NB4 (cell line): Measurements from ENCODE around the gene TMEM50B.

Experiments used
- DNase-seq: peaks from one replicate; pipeline ENCODE4 v3.0.0; 2010; ENCODE audit warnings: low read depth
- H3K4me3 ChIP-seq: one replicate; pipeline ENCODE4 v1.5.1; 2011; ENCODE audit warnings: mild to moderate bottlenecking, low read depth, low read length, moderate library complexity
- MYC ChIP-seq: IDR thresholded peaks from 2 replicates; pipeline ENCODE4 v1.6.1; 2011; ENCODE audit warnings: low read depth, low read length
- POLR2A ChIP-seq: IDR thresholded peaks from 2 replicates; pipeline ENCODE4 v1.6.1; 2011; ENCODE audit warnings: mild to moderate bottlenecking; ENCODE audit not compliant: insufficient read length; ENCODE audit errors: extremely low read depth
- TF ChIP-seq, protein P1 (sequence below): IDR thresholded peaks from one replicate; pipeline ENCODE4 v1.5.1; 2012; ENCODE audit warnings: low read depth, low read length
- TF ChIP-seq, protein P2 (sequence below): IDR thresholded peaks from 2 replicates; pipeline ENCODE4 v1.6.1; 2011; ENCODE audit warnings: low read depth, low read length

The TMEM50B gene

DNA sequence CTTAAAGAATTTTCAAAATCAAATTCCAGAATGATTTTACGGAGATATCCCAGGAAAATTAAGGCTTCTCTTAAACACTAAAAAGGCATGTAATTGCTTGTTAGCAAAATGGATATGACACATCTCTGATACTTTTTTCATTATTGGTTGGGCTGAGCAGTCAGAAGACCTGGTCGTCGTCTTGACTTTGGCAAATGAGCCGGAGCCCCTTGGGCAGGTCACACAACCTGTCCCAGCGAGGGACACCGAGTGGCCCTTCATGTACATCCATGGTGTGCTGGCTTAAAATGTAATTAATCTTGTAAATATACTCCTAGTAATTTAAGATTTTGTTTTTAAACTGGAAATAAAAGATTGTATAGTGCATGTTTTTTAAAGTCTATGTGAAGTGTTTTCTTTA lies 42.6 kb downstream of the TMEM50B start:
- no peak for TF ChIP-seq MYC
- TF ChIP-seq, protein P1, sequence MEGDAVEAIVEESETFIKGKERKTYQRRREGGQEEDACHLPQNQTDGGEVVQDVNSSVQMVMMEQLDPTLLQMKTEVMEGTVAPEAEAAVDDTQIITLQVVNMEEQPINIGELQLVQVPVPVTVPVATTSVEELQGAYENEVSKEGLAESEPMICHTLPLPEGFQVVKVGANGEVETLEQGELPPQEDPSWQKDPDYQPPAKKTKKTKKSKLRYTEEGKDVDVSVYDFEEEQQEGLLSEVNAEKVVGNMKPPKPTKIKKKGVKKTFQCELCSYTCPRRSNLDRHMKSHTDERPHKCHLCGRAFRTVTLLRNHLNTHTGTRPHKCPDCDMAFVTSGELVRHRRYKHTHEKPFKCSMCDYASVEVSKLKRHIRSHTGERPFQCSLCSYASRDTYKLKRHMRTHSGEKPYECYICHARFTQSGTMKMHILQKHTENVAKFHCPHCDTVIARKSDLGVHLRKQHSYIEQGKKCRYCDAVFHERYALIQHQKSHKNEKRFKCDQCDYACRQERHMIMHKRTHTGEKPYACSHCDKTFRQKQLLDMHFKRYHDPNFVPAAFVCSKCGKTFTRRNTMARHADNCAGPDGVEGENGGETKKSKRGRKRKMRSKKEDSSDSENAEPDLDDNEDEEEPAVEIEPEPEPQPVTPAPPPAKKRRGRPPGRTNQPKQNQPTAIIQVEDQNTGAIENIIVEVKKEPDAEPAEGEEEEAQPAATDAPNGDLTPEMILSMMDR: no peak
- TF ChIP-seq, protein P2, sequence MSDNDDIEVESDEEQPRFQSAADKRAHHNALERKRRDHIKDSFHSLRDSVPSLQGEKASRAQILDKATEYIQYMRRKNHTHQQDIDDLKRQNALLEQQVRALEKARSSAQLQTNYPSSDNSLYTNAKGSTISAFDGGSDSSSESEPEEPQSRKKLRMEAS: no peak
- TF ChIP-seq POLR2A: no peak
- no peak overlapping the region for H3K4me3 ChIP-seq
- DNase-seq: no peak

DNA sequence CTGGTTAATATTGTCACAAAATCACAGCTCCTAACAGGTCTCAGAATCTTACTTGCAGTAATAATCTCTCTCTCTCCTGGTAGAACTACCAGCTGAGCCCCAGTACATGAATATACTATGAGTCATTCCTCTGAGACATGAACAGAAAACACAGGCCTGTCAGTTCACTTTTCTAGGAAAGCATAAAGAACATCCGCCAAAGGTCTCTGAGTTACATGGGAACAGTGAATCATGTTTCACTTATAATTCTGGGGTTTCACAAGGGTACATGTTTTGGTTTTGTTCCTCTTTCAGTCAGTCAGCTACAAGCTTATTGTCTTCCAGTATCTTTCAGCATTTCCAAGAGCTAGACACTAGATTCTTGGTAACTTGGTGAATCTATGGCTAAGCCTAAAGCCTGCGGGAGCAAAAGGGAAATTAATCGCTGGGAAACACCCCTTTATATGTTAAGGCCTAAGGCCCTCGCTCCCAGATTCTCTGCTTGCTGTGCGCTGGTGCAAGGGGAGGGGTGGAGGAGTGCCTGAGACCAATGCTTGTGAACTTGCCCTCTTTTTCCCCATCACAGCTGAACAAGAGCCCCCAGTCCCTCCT lies 44.9 kb downstream of the TMEM50B start:
- H3K4me3 ChIP-seq: no peak overlapping the region
- DNase-seq: peak; percentile 63
- TF ChIP-seq, protein P1: no peak
- TF ChIP-seq MYC (no peak), POLR2A (no peak)
- TF ChIP-seq, protein P2: no peak

DNA sequence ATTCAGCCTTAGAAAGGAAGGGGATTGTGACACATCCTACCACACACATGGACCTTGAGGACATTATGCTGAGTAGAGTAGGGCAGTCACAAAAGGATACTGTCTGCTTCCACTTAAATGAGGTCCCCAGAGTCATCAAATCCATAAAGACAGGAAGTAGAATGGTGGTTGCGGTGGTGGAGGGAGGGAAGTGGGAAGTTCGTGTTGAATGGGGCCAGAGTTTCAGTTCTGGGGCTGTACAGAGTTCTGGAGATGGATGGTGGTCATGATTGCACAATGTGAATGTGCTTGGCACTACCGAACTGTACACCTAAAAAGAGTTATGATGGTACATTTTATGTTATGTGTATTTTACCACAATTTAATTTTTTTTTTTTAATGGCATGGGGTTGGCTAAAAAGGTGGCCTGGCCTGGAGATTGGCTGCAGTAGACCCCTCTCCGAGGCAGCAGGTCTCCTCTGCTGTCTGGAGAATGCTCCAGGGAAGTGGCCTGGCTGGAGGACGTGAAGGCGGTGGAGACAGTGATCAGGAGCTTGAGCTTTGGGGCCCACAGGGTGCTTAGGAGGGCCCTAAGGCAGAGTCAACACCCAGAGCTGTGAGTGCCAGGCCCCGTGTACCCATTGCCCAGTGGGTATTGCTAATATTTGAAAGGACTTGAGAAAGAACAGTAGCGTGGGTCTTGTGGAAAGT lies 46.2 kb downstream of the TMEM50B start:
- DNase-seq: peak; percentile 69
- TF ChIP-seq, protein P1: no peak
- TF ChIP-seq, protein P2: no peak
- no peak for TF ChIP-seq MYC
- TF ChIP-seq POLR2A: no peak
- H3K4me3 ChIP-seq: no peak overlapping the region

DNA sequence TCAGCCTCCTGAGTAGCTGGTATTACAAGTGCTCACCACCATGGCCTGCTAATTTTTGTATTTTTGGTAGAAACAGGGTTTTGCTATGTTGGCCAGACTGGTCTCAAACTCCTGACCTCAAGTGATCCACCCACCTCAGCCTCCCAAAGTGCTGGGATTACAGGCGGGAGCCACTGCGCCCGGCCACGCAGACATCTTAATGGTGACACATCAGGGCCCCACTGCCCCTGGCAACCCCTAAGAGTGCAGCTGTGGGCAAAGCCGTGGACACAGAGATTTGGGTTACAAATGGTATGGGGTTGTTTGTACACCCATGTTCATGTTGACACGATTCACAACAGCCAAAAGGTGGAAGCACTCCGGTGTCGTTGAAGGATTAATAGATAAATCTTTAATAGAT lies 46.8 kb downstream of the TMEM50B start:
- no peak overlapping the region for H3K4me3 ChIP-seq
- TF ChIP-seq MYC (no peak), POLR2A (no peak)
- TF ChIP-seq, protein P1: no peak
- TF ChIP-seq, protein P2: no peak
- no peak for DNase-seq

DNA sequence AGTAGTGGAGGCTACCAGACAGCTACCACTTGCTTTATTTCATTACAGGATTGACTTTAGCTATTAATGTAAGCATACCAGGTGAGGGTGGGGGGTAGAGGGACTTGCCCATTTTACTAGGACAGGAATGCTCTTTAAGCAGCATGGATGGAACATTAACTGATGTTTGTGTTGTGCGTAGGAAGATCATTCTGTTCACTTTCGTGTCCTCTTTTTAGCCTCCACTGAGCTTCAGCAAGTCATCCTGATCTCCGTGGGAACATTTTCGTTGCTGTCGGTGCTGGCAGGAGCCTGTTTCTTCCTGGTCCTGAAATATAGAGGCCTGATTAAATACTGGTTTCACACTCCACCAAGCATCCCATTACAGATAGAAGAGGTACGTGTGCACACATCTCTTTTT lies 47.3 kb downstream of the TMEM50B start:
- TF ChIP-seq POLR2A (no peak), MYC (no peak)
- TF ChIP-seq, protein P2: no peak
- TF ChIP-seq, protein P1: no peak
- H3K4me3 ChIP-seq: no peak overlapping the region
- DNase-seq: no peak

DNA sequence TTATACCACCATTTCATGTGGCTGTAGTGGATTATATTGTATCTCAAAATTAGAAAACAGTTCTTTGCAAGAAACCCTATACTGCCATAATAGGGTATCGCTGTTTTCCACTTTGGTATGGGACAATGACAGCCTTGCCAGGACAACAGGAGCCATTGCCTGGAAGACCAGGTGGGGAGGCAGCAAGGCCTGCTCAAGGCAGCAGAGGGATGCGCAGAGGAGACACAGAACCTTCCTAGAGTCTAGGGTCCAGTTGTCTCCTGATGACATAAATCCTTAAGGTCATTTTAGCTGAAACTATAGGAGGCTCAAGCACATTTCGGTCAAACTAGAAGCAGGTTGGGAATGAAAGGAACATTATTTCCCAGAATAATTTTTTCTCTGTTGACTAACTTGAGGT lies 48.9 kb downstream of the TMEM50B start:
- TF ChIP-seq MYC: no peak
- no peak for TF ChIP-seq POLR2A
- TF ChIP-seq, protein P1: no peak
- TF ChIP-seq, protein P2: no peak
- no peak for DNase-seq
- no peak overlapping the region for H3K4me3 ChIP-seq
